ELF-1 (cell line): Measurements from ENCODE around the gene IL1RAPL2.

Experiments used
- DNase-seq: peaks from one replicate; pipeline ENCODE4 v3.0.0-alpha.2; 2016; ENCODE audit warnings: low read depth, low spot score

The IL1RAPL2 gene

DNA sequence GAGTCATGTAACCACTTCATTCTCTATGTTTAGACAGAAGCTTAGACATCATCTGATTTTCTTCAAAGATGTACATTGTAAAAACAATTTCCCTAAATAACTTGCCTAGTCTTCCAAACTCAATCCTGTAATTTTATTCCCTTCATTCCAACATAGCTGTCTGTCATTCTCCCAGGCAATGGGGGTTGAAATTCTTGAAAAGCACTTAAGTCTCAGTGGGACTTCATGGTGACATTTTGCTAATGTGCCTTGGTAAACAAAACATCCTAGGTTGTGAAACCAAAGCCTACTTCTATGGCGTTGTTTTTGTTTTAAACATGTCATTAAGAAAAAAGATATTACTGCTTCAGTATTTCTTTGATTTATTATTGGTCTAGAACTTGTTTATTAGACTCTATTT lies 1134.3 kb downstream of the IL1RAPL2 start:
- no peak for DNase-seq

DNA sequence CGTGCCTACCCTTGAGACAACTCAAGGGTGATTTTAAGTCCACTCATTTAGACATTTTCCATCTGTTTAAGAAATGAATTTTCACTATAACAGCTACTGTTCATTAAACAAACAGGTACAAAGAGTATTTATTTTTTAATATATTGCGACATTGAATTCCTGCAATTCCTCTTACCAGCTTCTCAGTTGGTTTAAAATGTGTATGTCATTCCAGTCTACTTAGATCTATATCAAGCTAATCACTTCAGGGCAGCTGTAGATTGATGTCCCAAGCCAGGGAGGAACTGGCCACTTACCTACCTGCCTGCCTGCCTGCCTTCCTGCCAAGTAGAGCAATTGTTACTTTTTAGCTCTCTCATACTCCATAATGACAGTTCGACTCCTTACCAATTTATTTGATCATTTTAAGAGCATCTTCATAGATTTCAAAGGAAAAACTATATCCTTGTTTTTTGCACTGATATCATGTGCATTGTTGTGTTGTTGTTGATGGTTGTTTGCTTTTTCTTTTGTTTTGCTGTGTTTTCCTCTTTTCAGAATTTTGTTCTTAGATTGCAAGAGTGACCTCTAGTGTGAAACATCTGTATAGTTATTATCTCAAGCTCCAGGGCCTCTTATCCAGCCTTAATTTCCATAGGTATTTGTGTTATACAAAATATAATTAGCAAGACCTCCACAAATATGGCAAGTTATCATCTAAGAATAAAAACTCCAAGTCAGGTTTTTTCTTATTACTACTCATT lies 1135.5 kb downstream of the IL1RAPL2 start:
- peak; percentile 13 for DNase-seq

DNA sequence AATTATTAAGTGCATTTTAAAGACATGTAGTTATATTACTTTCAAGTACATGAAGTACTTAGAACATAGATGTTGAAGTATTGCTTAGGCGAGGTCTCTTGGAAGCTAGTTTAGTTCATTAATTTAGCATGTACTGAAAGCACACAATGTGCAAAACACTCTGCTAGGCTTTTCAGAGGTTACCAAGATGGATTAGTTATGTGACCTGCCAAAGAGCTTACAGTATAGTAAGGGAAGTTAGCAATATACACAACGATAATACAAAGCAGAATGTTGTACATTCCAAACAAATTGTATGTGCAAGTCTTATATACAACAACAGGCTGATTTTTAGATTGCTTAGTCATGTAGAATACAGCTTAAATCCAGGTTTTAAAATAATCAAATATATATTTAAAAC lies 1137.9 kb downstream of the IL1RAPL2 start:
- no peak for DNase-seq

DNA sequence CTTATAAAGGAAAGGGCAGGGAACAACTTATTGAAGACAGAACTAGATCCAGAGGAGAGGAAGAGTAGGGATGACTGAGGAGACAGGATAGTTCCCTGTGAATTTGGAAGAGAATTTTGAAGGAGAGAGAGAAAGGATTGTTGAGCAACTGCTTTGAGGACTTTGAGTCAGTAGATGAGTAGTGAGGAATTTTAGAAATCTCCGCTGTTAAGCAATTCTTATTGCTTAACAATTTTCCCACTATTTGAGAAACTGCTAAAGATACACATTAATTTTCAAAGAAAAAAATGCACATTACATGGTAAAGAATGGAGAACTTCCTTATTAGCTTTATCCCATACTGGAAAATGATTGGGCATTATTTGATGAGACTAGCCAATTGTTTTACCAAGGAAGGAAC lies 1140.0 kb downstream of the IL1RAPL2 start:
- DNase-seq: no peak

DNA sequence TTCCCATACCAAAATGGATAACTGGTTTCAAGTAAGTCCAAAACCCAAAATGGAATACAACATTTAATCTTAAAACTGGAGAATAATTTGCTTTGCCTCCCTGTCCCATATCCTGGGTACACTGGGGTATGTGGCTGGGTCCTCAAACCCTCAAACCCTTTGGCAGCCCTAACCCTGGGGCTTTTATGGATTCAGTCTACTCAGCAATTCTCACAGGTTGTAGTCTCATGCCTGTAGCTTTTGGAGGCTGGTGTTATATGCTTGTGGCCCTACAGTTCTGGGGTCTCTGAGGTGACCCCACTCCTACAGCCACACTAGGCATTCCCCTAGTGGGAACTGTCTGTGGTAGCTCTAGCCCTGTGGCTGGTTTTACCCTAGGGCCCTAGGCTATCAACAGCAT lies 1145.8 kb downstream of the IL1RAPL2 start:
- no peak for DNase-seq

DNA sequence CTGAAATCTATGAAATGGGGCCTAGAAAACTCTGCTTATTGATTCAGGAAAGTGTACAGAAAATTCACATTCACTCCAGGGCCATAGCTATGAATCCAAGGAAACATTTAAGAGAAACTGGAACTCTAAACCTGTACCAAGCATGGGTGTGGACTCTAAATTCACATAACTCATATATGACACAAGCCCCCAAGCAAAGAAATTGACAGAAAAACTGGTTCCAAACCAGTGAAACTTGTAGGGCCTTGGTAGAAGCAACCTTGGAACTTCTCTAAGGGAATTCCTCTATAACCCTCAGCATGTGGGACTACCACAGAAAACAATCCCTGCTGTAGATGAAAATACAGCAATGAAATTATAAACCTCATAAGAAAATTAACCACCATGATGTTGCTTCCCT lies 1149.7 kb downstream of the IL1RAPL2 start:
- DNase-seq: no peak

DNA sequence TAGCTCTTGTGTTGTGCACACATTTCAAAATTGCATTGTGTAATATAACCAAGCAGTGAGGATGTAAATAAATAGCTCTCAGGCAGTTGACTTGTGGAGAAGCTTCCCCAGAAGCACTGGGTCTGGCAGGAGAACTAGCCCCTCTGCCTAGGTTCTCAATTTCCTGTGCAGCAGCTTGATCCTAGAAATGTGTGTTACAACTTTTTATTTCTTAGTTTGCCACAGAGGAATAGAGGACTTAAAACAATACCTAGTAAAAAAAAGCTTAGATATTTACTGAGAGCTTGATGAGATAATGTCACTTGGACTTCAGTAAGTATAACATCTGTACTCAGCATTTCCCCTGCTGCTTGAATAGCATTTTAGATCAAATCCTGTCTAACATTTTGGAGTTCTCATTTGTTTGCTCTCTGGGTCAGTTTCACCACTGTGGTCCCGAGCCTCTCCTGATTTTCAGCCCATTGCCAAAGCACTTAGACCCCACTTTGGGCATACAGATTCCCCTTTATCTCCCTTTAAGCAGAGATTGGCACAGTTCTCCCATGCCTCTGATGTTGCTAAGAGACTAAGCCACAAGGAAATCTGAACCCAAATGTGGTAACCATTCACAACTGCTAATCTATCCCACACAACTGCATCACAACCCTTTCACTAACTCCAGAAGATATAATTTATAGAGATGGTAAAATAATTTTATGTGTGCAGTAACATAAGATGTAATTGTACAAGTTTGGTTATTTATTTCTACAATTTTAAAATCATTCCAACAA lies 1158.2 kb downstream of the IL1RAPL2 start:
- no peak for DNase-seq

DNA sequence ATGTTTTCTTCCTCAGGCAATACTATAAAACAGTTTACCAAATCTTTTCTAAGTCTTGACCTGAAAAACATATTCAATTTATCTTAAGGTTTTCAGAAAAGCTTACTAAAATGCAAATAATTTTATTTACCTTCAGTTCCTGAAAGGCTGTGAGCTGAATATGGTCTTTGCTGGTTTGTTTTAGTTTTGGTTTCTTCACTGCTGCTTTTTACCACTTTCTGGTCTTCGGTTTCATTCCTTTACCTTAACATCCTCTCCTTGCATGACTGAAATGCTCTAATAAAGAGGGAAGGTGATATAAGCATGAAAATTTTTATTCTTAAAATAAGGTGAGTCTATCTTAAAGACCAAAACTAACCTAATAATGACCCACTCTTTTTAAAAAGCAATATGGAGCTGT lies 1159.2 kb downstream of the IL1RAPL2 start:
- DNase-seq: no peak

DNA sequence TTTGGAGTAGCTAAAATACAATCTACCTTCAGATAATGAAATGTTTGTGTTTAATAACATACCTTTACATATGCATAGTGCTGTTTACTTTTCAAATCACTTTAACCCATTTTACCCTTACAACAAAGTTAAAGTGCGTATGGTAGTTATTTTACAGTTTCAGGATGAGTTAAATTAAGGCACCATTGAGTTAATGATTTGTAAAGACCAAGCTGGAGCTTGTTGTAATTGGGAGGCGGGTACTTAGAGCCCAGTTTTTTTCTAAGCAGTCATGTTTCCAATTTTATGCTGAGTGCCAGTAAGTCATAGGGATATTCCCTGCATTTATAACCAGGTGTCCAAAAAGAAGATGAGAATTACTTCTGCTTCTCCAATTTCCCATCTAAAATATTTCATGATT lies 1172.2 kb downstream of the IL1RAPL2 start:
- no peak for DNase-seq

DNA sequence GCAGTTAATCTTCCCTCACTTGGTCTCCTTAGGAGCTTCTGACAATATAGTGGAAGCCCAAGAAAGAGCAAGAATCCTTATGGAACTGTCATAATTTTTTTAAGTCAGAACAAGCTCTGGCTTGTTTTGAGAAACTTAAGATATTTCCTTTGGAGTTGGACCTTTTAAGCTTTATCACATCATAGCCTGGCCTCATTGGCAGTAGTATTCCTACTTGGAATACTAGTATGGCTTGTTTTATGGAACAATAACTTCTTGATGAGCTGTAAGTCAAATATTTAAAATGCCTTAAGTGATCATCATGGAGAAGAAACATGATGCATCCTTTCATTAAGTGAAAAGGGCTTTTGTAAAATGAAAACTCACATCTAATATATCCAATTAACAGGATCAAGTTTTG lies 1178.3 kb downstream of the IL1RAPL2 start:
- no peak for DNase-seq

DNA sequence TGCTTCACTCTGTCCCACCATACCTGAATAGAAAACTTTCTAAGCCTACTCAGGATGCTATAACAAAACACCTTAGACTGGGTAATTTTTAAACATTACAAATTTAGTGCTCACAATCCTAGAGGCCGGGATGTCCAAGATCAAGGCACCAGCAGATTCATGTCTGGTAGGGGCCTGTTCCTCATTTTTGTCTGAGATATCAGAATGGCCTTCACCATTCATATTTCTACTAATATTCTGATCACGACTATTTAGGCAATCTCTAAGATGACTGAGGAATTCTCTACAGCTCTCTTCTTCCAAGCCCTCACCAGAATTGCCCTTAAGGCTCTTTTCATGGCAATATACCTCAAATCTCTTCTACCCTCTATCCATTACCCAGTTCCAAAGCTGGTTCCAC lies 1178.9 kb downstream of the IL1RAPL2 start:
- DNase-seq: no peak

DNA sequence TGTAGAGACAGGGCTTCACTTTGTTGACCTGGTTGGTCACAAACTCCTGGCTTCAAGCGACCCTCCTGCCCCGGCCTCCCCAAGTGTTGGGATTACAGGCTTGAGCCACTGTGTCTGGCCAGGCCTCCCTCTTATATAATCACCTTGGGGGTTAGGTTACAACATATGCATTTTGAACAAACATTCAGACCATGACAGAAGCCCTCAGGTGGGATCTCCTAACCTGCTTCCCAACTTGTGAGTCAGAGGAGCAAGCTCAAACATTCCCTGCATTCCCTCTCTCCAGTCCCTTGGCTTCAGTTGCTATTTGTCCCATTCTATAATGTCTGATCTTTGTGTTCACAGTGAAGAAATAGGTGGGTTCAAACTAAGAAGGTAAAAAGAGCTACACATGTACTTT lies 1179.9 kb downstream of the IL1RAPL2 start:
- peak; percentile 77 for DNase-seq

DNA sequence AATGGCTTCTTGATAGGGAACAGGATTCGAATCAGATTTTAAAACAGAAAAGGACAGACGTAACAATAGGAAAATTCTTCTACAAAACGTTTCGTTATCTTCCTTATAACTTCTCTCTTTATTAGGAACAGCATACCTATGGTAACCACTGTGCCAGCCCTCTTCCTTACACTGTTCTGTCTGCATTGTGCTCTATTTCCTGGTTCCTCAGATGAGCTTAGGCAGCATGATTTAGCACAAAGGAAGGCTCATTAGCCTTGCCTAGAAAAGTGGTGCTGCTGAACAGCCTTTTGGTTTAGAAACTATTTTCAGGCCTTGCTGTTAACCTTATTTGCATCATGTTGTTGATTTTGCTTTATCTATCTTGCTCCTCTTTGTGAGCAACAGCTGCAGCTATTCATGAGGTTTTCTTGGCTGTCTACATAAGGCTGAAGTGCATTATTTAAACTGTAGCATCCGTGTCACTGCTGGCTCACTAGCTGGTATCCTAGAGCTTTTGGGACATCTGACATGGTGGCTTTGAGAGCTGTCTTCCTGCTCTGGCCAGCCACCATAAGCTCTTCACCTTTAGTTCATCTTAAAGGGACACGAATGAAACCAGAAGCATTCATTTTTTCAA lies 1186.4 kb downstream of the IL1RAPL2 start:
- no peak for DNase-seq

DNA sequence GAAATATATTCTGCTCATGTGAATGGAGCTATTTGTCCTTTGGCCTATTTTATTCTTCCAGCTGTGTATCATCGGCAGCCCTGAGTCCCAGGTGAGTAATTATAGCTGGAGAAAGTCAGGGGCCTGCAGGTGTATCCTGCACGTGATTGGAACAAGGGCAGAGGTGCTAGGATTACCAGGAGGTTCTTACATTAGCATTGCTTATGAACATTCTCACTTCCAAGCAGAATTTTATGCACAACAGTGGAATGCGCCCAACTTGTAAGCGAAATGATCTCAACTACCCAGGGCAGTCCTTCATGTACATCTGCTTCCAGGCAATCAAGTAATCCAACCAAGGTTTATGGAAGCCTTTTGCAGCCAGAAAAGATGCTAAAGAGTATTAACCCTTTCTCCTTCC lies 1187.4 kb downstream of the IL1RAPL2 start:
- no peak for DNase-seq

DNA sequence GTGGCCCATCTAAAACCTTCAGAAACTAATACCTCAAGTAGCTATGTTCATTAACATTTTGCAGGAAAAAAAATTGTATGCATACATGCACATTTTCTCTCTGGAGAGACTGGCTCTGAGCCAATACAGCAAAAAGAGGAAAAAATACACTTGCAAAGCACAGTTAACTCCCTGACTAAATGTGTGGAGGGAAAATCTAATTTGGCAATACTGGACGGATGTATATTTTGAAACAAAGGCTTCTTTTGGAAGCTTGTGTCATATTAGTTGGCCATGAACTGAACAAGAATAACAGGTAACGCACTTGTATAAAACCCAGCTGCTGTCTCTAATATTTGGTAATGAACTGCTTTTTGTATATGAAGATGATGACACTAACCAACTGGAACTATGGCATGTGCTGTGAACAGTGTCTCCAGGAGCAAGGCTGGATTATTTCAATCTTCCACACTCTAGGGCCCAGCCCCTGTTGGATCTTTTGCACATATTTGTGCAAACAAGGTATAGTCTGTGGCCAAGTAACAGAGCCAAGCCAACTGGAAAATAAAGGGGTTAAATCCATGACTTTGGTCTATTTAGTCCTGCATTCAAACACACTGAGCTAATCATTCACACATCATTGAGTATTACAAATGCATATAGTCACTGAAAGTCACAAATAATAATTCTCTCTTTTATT lies 1188.4 kb downstream of the IL1RAPL2 start:
- DNase-seq: no peak

DNA sequence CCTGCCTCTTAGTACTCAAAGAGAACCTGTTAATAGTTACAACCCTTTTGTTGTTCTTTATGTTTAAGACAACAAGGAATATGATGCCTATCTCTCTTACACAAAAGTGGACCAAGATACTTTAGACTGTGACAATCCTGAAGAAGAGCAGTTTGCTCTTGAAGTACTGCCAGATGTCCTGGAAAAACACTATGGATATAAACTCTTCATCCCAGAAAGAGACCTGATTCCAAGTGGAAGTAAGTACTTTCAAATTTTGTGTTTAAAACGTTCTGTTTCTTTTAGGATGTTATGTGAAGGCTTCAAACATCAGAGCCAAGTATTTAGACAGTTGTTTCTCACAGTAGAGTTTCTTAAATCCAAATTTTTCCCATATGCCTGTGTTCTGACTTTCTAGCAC lies 1189.1 kb downstream of the IL1RAPL2 start:
- DNase-seq: no peak

DNA sequence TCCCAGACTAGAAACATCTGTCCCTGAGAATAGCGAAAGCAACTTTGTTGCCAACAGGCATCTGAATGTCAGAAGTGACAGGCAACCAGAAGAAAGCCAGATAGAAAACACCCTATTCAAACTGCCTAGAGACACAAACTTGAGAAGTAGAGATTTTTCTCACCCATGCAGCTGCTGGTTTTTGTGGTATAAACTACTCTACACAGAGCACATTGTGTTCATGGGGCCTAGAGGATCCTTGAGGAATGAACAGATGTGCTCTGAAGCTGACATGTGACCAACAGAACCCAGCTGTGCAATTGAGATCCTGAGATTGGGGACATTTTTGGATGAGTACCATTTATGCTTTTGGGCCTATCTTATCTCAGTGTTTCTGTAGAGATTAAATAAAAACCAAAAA lies 1192.8 kb downstream of the IL1RAPL2 start:
- no peak for DNase-seq

DNA sequence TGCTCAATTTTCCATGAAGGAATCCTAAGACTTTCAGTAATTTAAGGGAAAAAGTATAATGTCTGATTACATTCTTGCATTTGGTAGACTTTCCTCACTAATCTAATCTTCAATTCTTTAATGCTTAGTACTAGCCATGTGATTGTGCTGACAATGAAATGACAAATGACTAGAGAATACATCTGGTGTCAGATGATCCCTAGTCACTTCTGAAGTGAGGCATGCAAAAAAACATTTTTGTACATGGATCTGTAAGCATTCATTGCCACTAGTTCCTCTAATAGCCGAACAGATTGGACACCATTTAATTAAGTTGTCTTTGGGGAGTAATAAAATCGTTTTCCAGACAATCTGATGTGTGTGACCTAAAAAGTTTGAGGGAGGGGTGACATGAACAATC lies 1193.6 kb downstream of the IL1RAPL2 start:
- DNase-seq: no peak

DNA sequence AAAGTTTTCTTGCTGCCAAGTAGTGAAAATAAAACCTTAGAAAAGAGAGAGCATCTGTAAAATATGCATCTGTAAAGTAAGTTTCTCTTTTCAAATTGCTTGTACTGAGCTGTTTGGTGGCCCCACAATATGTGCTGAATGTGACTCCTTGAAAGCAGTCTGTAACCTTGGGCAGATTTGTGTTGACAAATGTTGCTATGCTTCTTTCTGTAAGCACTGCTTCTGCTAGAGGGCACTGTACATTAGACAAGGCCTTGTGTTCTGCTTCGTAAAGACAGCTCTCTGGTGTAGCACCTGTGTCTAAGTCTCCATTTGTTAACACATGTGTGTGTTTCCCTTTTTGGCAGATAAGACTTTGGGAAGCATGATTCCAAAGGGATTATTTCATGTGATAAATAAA lies 1199.7 kb downstream of the IL1RAPL2 start:
- no peak for DNase-seq

DNA sequence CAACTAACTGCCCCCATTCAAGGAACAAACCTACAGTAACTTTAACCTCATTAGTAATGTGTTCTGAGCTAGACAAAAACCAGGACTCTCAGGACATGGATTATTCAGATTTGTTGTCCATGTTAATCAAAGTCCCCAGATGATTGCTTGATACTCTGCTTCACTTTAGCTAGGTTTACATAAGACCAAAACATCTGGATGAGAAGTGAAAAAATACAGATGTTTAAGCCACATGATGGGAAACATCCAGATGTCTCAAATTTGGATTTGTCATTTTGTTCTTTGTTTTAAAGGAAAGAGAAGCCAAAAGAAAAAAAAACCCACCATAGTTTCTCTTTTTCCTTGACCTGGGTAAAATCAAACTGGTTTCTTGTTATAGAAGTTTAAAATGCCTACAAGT lies 1207.8 kb downstream of the IL1RAPL2 start:
- DNase-seq: no peak

DNA sequence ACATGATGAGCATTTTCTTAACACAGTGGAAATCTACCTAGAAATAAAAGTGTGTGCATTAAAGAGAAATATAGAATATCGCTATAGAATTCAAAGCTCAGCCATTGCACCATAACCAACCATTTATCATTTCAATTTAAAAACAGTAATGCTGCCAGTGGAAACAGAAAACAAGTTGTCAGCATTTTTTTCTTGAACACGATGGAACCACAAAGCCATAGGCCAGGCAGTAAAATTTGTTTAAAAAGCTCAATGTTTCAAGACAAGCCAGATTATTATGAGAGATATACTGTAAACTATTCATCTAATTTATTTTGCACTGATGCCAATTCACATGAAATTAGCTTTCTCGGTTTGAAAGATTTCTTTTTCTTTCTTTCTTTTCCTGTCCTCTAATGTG lies 1209.7 kb downstream of the IL1RAPL2 start:
- DNase-seq: no peak

DNA sequence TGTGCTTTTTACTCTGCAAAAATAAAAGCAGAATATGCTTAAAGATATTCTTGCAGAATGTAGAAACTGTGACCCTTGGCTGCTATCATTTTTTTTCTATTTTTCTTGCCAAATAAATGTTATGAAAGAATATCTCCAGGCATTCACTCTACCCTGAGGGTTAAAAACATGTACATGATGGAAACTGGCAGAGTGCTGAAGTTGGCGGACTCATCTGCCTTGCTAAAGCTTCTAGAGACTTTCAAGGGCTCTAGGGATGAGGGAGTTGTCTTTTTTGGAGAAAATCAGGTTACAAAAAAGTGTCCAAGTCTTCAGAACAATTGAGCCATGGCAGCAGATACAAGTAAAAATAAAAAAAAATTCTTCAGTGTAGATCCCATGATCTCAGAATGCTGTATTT lies 1215.8 kb downstream of the IL1RAPL2 start:
- no peak for DNase-seq
